Activated CD4-positive, alpha-beta T cell treated with anti-CD3 and anti-CD28 coated beads for 1 hour (primary cell): ENCODE results near the gene KCND3.

Source experiments
- DNase-seq: peaks from one replicate; pipeline ENCODE4 v3.0.0-alpha.2; 2020

Gene KCND3

GRCh38 chr1:111909030-111909429 is 80.4 kb downstream of the KCND3 start:
- DNase-seq, result no peak

- DNase-seq, result no peak
Observed at GRCh38 chr1:111908011-111908621, 81.4 kb downstream of the KCND3 start.

GRCh38 chr1:111907321-111907720 is 82.1 kb downstream of the KCND3 start:
- no peak for DNase-seq

DNA sequence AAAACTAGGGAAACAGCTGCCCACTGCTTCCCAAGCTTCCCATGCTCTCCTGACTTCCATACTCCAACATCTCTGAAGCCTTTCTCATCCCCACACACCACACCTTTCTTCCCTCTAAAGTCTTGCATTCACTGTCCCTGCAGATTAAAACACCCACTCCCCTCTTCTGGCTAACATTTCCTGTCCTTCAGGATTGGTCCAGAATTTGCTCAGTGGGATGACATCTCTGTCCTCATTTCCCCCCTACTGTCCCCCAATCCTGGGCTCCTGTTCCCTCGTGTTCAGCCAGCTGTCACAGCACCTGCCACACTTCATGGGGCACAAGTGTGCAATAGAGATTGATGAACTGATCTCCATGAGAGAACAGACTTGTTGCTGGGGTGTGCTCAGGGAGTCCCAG is 82.7 kb downstream of the KCND3 start:
- DNase-seq, result no peak

GRCh38 chr1:111906111-111906510 is 83.4 kb downstream of the KCND3 start:
- no peak for DNase-seq

DNA sequence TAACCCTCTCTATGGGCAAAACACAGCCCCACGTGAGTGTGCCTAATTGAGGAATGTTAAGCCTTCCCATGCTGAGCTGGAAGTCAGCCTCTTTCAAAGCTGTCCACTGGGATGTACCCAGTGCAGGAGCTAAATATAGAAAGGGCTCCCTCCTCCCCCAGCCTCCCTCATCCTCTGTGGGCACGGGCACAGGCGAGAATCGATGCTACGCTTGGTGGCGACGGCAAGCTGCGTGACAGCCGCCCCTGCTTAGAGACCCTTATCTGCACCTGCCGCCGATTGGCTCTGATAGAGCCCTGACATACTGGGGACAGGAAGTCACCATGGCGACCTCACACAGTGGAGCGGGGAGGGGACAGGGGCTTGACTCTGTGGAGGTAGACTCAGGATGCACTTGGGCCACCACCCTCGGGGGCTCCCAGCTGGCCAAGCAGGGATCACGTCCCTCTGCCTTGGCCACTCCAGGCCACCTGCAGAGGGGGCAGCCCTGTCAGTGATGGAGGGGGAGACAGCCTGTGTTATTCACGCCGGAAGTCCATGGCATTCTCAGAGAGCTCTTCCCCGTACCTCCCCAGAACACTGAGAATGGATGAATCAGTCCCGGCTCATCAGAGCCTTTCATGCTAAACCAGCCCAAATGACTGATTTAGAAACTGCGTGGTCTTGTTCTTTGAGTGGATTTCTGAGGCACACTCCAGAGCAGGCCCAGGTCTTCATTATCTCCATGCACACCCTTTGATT is 84.8 kb downstream of the KCND3 start:
- no peak for DNase-seq

GRCh38 chr1:111903871-111904449 is 85.5 kb downstream of the KCND3 start:
- no peak for DNase-seq

DNA sequence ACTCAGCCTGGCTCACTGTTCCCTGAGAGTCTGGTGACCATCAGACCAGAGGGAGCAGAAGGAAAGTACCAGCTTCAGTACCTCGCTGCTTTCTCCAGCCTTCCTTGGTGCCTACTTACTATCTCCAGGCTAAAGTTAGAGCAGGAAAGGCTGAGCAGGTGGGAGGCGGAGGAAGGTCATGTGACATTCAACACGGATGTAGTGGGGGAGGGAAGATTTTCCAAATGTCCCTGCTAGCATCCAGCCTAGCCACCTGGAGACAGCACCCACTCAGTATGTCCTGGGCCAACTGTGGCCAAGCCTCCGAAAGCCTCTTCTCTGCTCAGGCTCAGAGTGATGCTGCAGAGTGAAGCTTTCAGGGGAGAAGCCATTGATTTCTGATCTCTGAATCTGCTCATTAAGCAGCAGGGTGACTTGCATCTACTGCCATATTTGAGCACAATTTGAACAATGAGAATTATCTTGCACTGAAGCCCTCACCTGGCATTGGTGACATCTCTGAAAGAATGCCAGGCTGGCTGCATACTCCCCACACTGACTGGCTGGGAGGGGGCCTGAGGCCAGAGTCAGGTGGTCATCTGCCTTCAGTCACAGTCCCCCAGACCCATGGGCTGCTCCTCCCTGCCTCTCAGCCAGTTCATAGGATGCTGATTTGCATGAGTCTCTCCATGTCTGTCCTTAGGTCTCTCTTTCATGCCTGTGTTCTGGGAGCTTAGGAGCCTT is 86.2 kb downstream of the KCND3 start:
- DNase-seq, result no peak

DNA sequence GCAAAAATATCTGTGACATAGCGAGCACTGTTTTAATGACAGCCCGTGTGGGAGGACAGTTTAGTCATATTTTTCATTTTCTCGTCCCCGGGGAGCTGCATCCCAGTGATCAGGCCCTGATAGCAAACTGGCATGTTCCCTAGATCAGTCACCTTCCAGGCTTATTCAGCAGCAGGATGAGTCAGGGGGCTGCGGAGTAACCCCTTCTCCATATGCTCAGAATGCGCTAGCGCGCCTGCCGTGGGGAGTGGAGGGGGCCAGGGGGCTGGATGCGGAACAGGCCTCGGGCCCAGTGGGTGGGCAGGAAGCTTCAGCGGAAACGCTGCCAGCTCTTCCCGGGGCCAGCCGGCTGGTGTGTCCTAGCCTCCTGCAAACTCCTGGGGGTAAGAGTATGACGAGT is 94.0 kb downstream of the KCND3 start:
- DNase-seq, result no peak

- no peak for DNase-seq
Observed at GRCh38 chr1:111895017-111895416, 94.5 kb downstream of the KCND3 start.

DNA sequence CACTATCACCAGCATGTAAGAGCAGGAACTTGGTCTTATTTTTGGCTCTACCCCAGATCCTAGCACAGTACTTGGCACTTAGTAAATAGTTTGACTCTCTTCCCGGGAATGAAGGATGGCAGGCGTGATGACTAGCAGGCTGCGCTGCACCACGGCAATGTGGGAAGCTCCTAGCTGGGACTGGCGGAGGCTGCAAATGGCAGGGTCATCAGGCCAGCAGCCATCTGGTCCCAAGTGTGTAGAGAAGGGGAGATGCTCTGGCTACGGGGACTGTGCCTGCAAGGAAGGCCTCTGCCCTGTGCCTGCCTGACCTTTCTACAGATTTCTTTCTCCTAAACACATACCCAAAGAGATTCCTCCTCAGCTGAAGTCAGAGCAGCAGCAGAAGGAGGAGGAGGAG is 95.0 kb downstream of the KCND3 start:
- DNase-seq, result no peak

- DNase-seq, result no peak
Observed at GRCh38 chr1:111891566-111891965, 97.9 kb downstream of the KCND3 start.

GRCh38 chr1:111888740-111889376 is 100.6 kb downstream of the KCND3 start:
- no peak for DNase-seq

- DNase-seq, result no peak
Observed at GRCh38 chr1:111887875-111888274, 101.6 kb downstream of the KCND3 start.

GRCh38 chr1:111887385-111887784 is 102.1 kb downstream of the KCND3 start:
- DNase-seq, result no peak

- no peak for DNase-seq
Observed at GRCh38 chr1:111886741-111887140, 102.7 kb downstream of the KCND3 start.

- no peak for DNase-seq
Observed at GRCh38 chr1:111884772-111885443, 104.6 kb downstream of the KCND3 start.

GRCh38 chr1:111882986-111883560 is 106.4 kb downstream of the KCND3 start:
- DNase-seq, result no peak

- DNase-seq, result no peak
Observed at GRCh38 chr1:111882559-111882958, 106.9 kb downstream of the KCND3 start.

DNA sequence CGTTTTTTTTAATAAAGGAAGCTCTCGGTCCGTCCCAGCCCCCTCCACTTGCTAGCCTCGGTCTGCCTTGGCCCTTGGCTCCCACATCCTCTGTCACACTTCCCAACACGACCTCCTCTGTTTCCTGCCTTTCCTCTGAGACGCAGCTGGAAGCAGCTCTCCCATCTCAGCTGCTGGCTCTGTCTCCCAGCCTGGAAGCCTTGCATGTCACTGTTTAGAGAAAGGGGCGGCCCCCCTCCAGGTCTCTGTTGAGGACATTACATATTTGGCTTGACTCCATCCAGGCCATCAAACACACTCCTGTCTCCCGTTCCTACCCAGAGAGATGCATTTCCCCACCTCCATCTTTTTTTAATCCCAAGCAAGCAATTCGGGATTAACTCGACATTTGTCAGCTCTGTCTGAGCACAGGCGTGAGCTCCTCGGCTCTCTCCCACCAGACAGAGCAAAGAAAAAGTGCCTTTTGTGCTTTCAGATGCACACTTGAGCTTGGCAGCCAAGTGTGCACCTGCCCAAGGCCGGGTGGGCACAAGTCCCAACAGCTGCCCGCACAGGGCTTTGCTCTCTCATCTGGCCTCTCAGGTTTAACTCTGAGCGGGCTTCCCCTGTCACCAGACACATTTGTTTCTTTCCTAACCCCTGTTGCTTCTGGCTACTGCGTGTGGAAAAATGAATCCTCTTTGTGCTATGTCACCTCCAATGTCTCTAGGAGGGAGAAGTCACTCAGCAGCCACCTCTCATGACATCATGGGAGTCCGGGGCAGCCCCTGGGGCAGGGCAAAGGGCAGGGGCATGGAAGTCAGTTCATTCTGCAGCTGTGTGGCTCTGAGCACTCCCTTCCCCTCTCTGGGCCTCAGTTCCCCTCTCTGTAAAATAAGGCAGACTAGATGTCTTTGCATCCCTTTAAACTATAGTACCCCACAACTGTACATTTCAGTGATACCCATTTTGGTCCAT is 108.3 kb downstream of the KCND3 start:
- DNase-seq, result no peak

DNA sequence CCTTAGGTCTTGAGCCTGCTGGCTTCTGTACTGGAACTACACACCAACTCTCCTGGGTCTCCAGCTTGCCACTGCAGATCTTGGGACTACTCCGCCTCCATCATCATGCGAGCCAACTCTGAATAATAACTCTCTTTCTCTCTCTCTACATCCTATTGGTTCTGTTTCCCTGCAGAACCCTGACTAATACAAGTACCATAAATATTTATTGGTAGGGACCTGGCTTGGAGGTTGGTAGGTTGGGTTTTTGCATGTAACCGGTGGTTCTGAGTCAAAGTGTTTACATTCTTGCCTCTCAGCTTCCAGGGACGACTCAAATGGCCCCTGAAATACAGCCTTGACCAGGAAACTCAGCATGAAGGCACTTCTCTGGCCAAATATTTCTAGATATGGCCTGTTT is 110.4 kb downstream of the KCND3 start:
- no peak for DNase-seq
